ENCODE data around the gene DOCK11.

Gene DOCK11

DNA sequence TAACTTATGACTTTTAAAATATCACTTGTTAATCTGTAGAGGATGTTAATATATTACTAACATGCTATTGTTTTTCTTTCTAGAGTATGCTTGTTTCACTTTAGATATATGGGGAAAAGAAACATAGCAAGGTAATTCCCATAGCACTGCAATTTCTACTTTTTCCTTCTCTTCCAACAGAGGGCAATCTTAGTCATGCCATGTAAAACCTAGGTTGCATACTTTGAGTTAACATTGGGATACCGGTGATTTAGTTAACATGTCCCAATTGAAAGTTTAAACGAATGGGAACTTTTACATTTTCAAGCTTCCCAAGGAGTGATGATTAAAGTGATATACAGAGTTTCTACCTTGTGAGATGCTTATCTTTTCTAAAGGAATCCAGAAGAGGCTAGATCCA is 142.4 kb downstream of the DOCK11 start:
- Histone ChIP-seq H3K9me2 (ENCODE audit: low read depth, low read length) (no peaks in the 10 kb centered on the region), H3K4me3 (ENCODE audit: low read depth, low read length, poor library complexity, severe bottlenecking) (no peak overlapping the region), H4K20me1 (ENCODE audit: insufficient read depth, low read length) (no peaks in the 10 kb centered on the region), H3K9me3 (ENCODE audit: low read length) (no peaks in the 10 kb centered on the region), H3K79me2 (ENCODE audit: insufficient read depth, low read length) (no peaks in the 10 kb centered on the region), H3K4me1 (ENCODE audit: insufficient read depth, low read length, severe bottlenecking) (peaks cover 3% of the 10 kb centered on the region), H2AFZ (ENCODE audit: low read length) (no peak overlapping the region), H3K27ac (ENCODE audit: low read depth, low read length, poor library complexity, severe bottlenecking) (no peak overlapping the region), H3K36me3 (ENCODE audit: insufficient read depth, low read length) (peaks cover 10% of the 10 kb centered on the region; the same call in 1 of the 2 replicates), H3K4me2 (ENCODE audit: low read length) (no peak overlapping the region), H3K9ac (ENCODE audit: low read length) (no peak overlapping the region), H3K27me3 (ENCODE audit: insufficient read depth, low read length) (no peaks in the 10 kb centered on the region), H3F3A (ENCODE audit: insufficient read depth, low read length) (no peaks in the 10 kb centered on the region)
- TF ChIP-seq, protein P1, sequence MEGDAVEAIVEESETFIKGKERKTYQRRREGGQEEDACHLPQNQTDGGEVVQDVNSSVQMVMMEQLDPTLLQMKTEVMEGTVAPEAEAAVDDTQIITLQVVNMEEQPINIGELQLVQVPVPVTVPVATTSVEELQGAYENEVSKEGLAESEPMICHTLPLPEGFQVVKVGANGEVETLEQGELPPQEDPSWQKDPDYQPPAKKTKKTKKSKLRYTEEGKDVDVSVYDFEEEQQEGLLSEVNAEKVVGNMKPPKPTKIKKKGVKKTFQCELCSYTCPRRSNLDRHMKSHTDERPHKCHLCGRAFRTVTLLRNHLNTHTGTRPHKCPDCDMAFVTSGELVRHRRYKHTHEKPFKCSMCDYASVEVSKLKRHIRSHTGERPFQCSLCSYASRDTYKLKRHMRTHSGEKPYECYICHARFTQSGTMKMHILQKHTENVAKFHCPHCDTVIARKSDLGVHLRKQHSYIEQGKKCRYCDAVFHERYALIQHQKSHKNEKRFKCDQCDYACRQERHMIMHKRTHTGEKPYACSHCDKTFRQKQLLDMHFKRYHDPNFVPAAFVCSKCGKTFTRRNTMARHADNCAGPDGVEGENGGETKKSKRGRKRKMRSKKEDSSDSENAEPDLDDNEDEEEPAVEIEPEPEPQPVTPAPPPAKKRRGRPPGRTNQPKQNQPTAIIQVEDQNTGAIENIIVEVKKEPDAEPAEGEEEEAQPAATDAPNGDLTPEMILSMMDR (IDR thresholded peaks at IDR 0.05; ENCODE audit: low read length), result no peak
- TF ChIP-seq EZH2 (IDR thresholded peaks at IDR 0.05; ENCODE audit: borderline replicate concordance, low read length), result no peak

- Histone ChIP-seq H3K27me3 (ENCODE audit: insufficient read depth, low read length) (no peaks in the 10 kb centered on the region), H3K9me3 (ENCODE audit: low read length) (no peaks in the 10 kb centered on the region), H3K4me1 (ENCODE audit: insufficient read depth, low read length, severe bottlenecking) (no peaks in the 10 kb centered on the region), H3K36me3 (ENCODE audit: insufficient read depth, low read length) (no peaks in the 10 kb centered on the region), H3K9me2 (ENCODE audit: low read depth, low read length) (no peaks in the 10 kb centered on the region), H3K79me2 (ENCODE audit: insufficient read depth, low read length) (no peaks in the 10 kb centered on the region), H2AFZ (ENCODE audit: low read length) (no peak overlapping the region), H3K4me2 (ENCODE audit: low read length) (no peak overlapping the region), H4K20me1 (ENCODE audit: insufficient read depth, low read length) (no peaks in the 10 kb centered on the region), H3K4me3 (ENCODE audit: low read depth, low read length, poor library complexity, severe bottlenecking) (no peak overlapping the region), H3K9ac (ENCODE audit: low read length) (no peak overlapping the region), H3K27ac (ENCODE audit: low read depth, low read length, poor library complexity, severe bottlenecking) (no peak overlapping the region), H3F3A (ENCODE audit: insufficient read depth, low read length) (no peaks in the 10 kb centered on the region)
- no peak for TF ChIP-seq EZH2 (IDR thresholded peaks at IDR 0.05; ENCODE audit: borderline replicate concordance, low read length)
- TF ChIP-seq, protein P1 (IDR thresholded peaks at IDR 0.05; ENCODE audit: low read length), result peak; percentile 34; the same call in 1 of the 2 replicates
Observed at GRCh38 chrX:118644378-118644777, 148.8 kb downstream of the DOCK11 start.

DNA sequence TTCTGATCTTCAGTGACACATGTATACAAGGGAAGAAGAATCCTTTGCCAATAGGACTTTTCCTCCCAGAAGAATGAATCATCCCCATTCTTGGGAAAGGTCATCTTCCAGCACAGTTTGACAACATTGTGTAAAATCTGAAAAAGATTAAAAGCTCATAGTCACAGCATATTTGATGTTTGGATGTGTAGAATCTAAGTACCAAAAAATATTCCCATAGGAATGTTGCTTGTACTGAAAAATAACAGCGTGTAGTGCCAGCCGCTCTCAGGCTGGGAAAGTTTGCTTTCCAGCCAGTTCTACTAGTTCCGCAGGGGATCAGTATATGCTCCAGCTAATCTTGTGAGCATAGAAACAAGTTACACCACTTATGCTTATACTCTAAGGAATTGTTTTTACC is 157.1 kb downstream of the DOCK11 start:
- no peak for TF ChIP-seq EZH2 (IDR thresholded peaks at IDR 0.05; ENCODE audit: borderline replicate concordance, low read length)
- TF ChIP-seq, protein P1 (IDR thresholded peaks at IDR 0.05; ENCODE audit: low read length), result no peak
- H4K20me1 ChIP-seq (ENCODE audit: insufficient read depth, low read length), result no peaks in the 10 kb centered on the region
- H2AFZ ChIP-seq (ENCODE audit: low read length), result no peak overlapping the region
- H3K9ac ChIP-seq (ENCODE audit: low read length), result no peak overlapping the region
- peaks cover 10% of the 10 kb centered on the region; the same call in 1 of the 2 replicates for H3K36me3 ChIP-seq (ENCODE audit: insufficient read depth, low read length)
- H3F3A ChIP-seq (ENCODE audit: insufficient read depth, low read length), result no peaks in the 10 kb centered on the region
- no peaks in the 10 kb centered on the region for H3K27me3 ChIP-seq (ENCODE audit: insufficient read depth, low read length)
- H3K9me3 ChIP-seq (ENCODE audit: low read length), result no peaks in the 10 kb centered on the region
- H3K9me2 ChIP-seq (ENCODE audit: low read depth, low read length), result no peaks in the 10 kb centered on the region
- no peak overlapping the region for H3K27ac ChIP-seq (ENCODE audit: low read depth, low read length, poor library complexity, severe bottlenecking)
- H3K4me1 ChIP-seq (ENCODE audit: insufficient read depth, low read length, severe bottlenecking), result no peaks in the 10 kb centered on the region
- no peak overlapping the region for H3K4me2 ChIP-seq (ENCODE audit: low read length)
- no peaks in the 10 kb centered on the region for H3K79me2 ChIP-seq (ENCODE audit: insufficient read depth, low read length)
- no peak overlapping the region for H3K4me3 ChIP-seq (ENCODE audit: low read depth, low read length, poor library complexity, severe bottlenecking)
